ENCODE results near the gene AP5Z1.

Gene AP5Z1

GRCh38 chr7:4815609-4816418 is 40.4 kb downstream of the AP5Z1 start:
- Histone ChIP-seq H3K4me3 (ENCODE audit: low read depth in 1 of 2, low read length in 1 of 2) (no peak overlapping the region), H3K27me3 (peaks cover 45% of the 10 kb centered on the region), H3K4me1 (ENCODE audit: control insufficient read depth in 1 of 2, insufficient read depth in 1 of 2, low read depth in 1 of 2, low read length in 1 of 2) (no peaks in the 10 kb centered on the region), H3K36me3 (no peaks in the 10 kb centered on the region), H3K27ac (no peak overlapping the region), H3K9me3 (no peaks in the 10 kb centered on the region)
- no peak for TF ChIP-seq CTCF (IDR thresholded peaks at IDR 0.05)

- H3K9me3 ChIP-seq: no peaks in the 10 kb centered on the region
- H3K27me3 ChIP-seq: peaks cover 39% of the 10 kb centered on the region
- H3K27ac ChIP-seq: no peak overlapping the region
- H3K4me3 ChIP-seq (ENCODE audit: low read depth in 1 of 2, low read length in 1 of 2): no peak overlapping the region
- H3K4me1 ChIP-seq (ENCODE audit: control insufficient read depth in 1 of 2, insufficient read depth in 1 of 2, low read depth in 1 of 2, low read length in 1 of 2): no peaks in the 10 kb centered on the region
- TF ChIP-seq CTCF (IDR thresholded peaks at IDR 0.05): no peak
- H3K36me3 ChIP-seq: no peaks in the 10 kb centered on the region
These were observed 41.1 kb downstream of the AP5Z1 start for GRCh38 chr7:4816419-4817080.

GRCh38 chr7:4817178-4817901 is 41.9 kb downstream of the AP5Z1 start:
- TF ChIP-seq CTCF (IDR thresholded peaks at IDR 0.05): no peak

GRCh38 chr7:4818000-4818794 is 42.8 kb downstream of the AP5Z1 start:
- Histone ChIP-seq H3K9me3 (no peaks in the 10 kb centered on the region), H3K36me3 (no peaks in the 10 kb centered on the region), H3K27ac (no peak overlapping the region), H3K4me1 (ENCODE audit: control insufficient read depth in 1 of 2, insufficient read depth in 1 of 2, low read depth in 1 of 2, low read length in 1 of 2) (no peaks in the 10 kb centered on the region), H3K27me3 (peaks cover 23% of the 10 kb centered on the region), H3K4me3 (ENCODE audit: low read depth in 1 of 2, low read length in 1 of 2) (no peak overlapping the region)
- no peak for TF ChIP-seq CTCF (IDR thresholded peaks at IDR 0.05)

More at GRCh38 chr7:4817178-4817901, 41.9 kb downstream of the AP5Z1 start:
- Histone ChIP-seq H3K4me1 (ENCODE audit: control insufficient read depth in 1 of 2, insufficient read depth in 1 of 2, low read depth in 1 of 2, low read length in 1 of 2) (no peaks in the 10 kb centered on the region), H3K9me3 (no peaks in the 10 kb centered on the region), H3K27me3 (peaks cover 31% of the 10 kb centered on the region), H3K36me3 (no peaks in the 10 kb centered on the region), H3K27ac (no peak overlapping the region), H3K4me3 (ENCODE audit: low read depth in 1 of 2, low read length in 1 of 2) (no peak overlapping the region)

Measured in neutrophil (primary cell).